HEK293T (cell line): ENCODE measurements around the gene KRTAP5-5.
"Not testable (repeated sequence)": the region's sequence is repeated elsewhere in the genome, so short reads cannot be mapped to it uniquely, and the experiment has no call there.

ENCODE experiments used
- CTCF ChIA-PET: fragments of 350-600 bp; formaldehyde crosslinking; extraction: SDS; loops from one replicate; lab custom pipeline; 2021; ENCODE audit warnings: antibody characterized with exemption, inconsistent platforms; lab: Yijun Ruan, JAX
- POLR2A ChIA-PET: fragments of 350-600 bp; formaldehyde crosslinking; extraction: SDS; loops from one replicate; lab custom pipeline; 2020; ENCODE audit warnings: antibody characterized with exemption, inconsistent platforms; lab: Yijun Ruan, JAX
- DNase-seq: peaks from one replicate; pipeline ENCODE4 v3.0.0; 2012; ENCODE audit warnings: mixed read lengths; ENCODE audit errors: extremely low spot score
- ARNT ChIP-seq: fragments of 450-650 bp; IDR thresholded peaks from 2 replicates; pipeline ENCODE4 v1.6.1; 2017; ENCODE audit warnings: mild to moderate bottlenecking
- BHLHE40 ChIP-seq: fragments of 450-650 bp; IDR thresholded peaks from 2 replicates; pipeline ENCODE4 v1.6.1; 2016; ENCODE audit warnings: mild to moderate bottlenecking, moderate library complexity, borderline replicate concordance
- CTBP1 ChIP-seq: fragments of 450-650 bp; IDR thresholded peaks from 2 replicates; pipeline ENCODE4 v1.6.1; 2016; ENCODE audit warnings: borderline replicate concordance
- ELF4 ChIP-seq: fragments of 450-650 bp; IDR thresholded peaks from 2 replicates; pipeline ENCODE4 v1.6.1; 2017; ENCODE audit warnings: antibody characterized with exemption
- FOXA1 ChIP-seq: fragments of 450-650 bp; IDR thresholded peaks from 2 replicates; pipeline ENCODE4 v1.6.1; 2016; ENCODE audit warnings: mild to moderate bottlenecking
- FOXK2 ChIP-seq: fragments of 450-650 bp; IDR thresholded peaks from 2 replicates; pipeline ENCODE4 v1.6.1; 2016; ENCODE audit warnings: mild to moderate bottlenecking
- FOXM1 ChIP-seq: fragments of 450-650 bp; IDR thresholded peaks from 2 replicates; pipeline ENCODE4 v1.6.1; 2017; ENCODE audit warnings: mild to moderate bottlenecking, borderline replicate concordance
- HDGF ChIP-seq: fragments of 450-650 bp; IDR thresholded peaks from 2 replicates; pipeline ENCODE4 v1.6.1; 2017; ENCODE audit warnings: antibody characterized with exemption, borderline replicate concordance
- L3MBTL2 ChIP-seq: fragments of 450-650 bp; conservative IDR thresholded peaks from 2 replicates; pipeline ENCODE4 v1.6.1; 2016; ENCODE audit warnings: mild to moderate bottlenecking
- LEF1 ChIP-seq: fragments of 450-650 bp; IDR thresholded peaks from 2 replicates; pipeline ENCODE4 v1.6.1; 2017; ENCODE audit warnings: mild to moderate bottlenecking, borderline replicate concordance
- NFRKB ChIP-seq: fragments of 450-650 bp; IDR thresholded peaks from 2 replicates; pipeline ENCODE4 v1.6.1; 2016; ENCODE audit warnings: mild to moderate bottlenecking, moderate library complexity
- SP1 ChIP-seq: fragments of 450-650 bp; IDR thresholded peaks from 2 replicates; pipeline ENCODE4 v1.6.1; 2017
- SUZ12 ChIP-seq: fragments of 450-650 bp; IDR thresholded peaks from 2 replicates; pipeline ENCODE4 v1.6.1; 2016; ENCODE audit warnings: mild to moderate bottlenecking
- TARDBP ChIP-seq: fragments of 450-650 bp; IDR thresholded peaks from 2 replicates; pipeline ENCODE4 v1.6.1; 2016
- ZNF384 ChIP-seq: fragments of 450-650 bp; IDR thresholded peaks from 2 replicates; pipeline ENCODE4 v1.6.1; 2016
- TF ChIP-seq, protein P1 (sequence below): fragments of 450-650 bp; IDR thresholded peaks from 2 replicates; pipeline ENCODE4 v1.6.1; 2016

The KRTAP5-5 gene

DNA sequence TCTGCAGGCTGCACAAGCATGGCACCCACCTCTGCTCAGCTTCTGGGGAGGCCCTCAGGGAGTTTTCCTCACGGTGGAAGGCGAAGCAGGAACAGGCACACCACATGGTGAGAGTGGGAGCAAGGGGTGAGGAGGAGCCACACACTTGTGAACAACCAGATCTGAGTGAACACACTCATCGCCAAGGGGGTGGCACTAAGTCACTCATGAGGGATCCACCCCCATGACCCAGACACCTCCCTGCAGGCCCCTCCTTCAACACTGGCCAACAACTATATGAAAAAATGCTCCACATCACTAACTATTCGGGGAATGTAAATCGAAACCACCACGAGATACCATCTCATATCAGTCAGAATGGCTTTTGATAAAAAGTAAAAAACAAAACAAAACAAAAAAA is 30.8 kb upstream of the KRTAP5-5 start:
- DNase-seq = no peak
- TF ChIP-seq LEF1 (no peak), CTBP1 (no peak), ELF4 (no peak), BHLHE40 (no peak), FOXM1 (no peak), FOXA1 (no peak), HDGF (no peak), FOXK2 (no peak), L3MBTL2 (no peak), ARNT (no peak)
- ChIA-PET POLR2A (no interaction called here), CTCF (interaction anchor here (1.2 kb wide), 1 partner anchor 41 kb away, joined by 5 read pairs; no protein-coding TSS in a partner anchor)

DNA sequence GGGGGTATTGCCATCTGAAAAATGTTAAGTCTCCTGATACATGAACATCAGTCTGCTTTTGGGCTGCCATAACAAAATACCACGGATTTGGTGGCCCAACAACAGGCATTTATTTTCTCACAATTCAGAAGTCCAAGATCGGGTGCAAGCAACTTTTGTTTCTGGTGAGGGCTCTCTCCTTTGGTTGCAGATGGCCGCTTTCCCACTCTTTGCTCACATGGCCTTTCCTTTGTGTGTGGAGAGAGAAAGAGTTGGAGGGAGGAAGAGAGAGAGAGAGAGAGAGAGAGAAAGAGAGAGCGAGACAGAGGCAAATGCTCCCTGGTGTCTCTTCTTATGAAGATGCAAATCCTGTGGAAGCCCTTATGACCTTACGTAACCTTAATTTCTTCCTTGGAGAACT is 28.9 kb upstream of the KRTAP5-5 start:
- ChIA-PET CTCF (no interaction called here), POLR2A (no interaction called here)
- TF ChIP-seq LEF1 (no peak), NFRKB (no peak), CTBP1 (no peak), L3MBTL2 (no peak), FOXM1 (no peak), BHLHE40 (no peak), SP1 (no peak), HDGF (no peak), TARDBP (no peak), ARNT (no peak), ELF4 (no peak), FOXA1 (no peak), FOXK2 (no peak), SUZ12 (no peak)
- TF ChIP-seq, protein P1, sequence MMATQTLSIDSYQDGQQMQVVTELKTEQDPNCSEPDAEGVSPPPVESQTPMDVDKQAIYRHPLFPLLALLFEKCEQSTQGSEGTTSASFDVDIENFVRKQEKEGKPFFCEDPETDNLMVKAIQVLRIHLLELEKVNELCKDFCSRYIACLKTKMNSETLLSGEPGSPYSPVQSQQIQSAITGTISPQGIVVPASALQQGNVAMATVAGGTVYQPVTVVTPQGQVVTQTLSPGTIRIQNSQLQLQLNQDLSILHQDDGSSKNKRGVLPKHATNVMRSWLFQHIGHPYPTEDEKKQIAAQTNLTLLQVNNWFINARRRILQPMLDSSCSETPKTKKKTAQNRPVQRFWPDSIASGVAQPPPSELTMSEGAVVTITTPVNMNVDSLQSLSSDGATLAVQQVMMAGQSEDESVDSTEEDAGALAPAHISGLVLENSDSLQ = no peak
- DNase-seq = no peak

DNA sequence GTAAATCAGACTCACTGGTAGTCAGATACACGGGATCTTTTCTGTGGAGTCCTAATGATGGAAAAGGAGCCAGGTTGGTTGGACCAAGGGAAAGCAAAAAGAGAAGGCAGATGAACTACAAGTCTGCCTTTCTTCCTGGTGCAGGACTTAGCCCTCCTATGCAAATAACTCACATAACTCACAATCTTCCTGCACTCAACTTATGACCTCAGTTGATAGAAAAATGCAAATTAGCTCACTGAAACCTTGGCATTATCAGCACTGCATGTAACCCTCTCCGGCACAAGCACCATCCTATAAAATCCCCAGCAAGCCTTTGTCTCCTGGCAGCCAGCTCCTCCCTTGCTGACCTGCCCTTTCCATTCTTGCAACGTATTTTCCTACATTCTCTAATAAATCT is 27.9 kb upstream of the KRTAP5-5 start:
- CTCF ChIA-PET, POLR2A ChIA-PET, DNase-seq: not testable (repeated sequence)

DNA sequence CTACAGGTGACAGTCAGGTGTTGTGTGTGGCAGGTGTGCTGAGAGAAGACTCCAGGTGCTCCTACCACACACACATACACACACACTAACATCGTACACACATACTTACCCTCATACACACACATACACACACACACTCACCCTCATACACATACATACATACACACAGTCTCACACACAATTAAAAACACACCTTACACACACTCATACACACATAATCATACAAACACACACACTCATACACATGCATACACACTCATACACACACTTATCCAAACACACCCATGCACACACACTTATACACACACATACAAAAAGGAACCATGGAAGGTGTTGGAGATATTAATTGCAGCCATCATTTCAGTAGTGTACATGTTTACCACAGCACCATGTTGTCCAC is 25.9 kb upstream of the KRTAP5-5 start:
- no peak for TF ChIP-seq TARDBP
- no peak for TF ChIP-seq FOXK2
- TF ChIP-seq NFRKB = no peak
- no peak for TF ChIP-seq CTBP1
- ChIA-PET CTCF (no interaction called here), POLR2A (no interaction called here)
- no peak for DNase-seq

DNA sequence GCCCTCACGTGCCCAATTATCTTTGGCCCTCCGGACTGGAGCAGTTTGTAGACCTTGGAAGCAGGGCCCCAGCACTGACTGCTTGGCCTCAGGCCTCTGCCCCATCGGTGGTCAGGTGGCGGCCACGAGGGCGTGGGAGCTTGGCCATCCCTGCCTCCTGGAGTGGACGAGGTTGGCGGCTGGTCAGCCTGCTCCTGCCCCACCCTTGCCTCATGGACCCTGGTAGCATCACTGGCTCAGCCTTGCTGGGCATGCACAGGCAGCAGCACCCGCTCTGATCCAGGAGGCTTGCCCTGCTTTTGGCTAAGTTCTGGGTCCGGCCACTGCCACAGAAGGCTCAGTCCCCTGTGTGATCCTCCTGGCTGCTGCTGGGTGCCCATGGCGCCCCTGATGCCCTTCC is 25.4 kb upstream of the KRTAP5-5 start:
- no peak for DNase-seq
- ChIA-PET CTCF (no interaction called here), POLR2A (no interaction called here)
- no peak for TF ChIP-seq ZNF384
- TF ChIP-seq ELF4 = no peak
- no peak for TF ChIP-seq NFRKB
- no peak for TF ChIP-seq TARDBP
- TF ChIP-seq SUZ12 = no peak
- no peak for TF ChIP-seq L3MBTL2
- TF ChIP-seq FOXM1 = no peak
- no peak for TF ChIP-seq SP1
- TF ChIP-seq BHLHE40 = no peak
- TF ChIP-seq LEF1 = no peak
- no peak for TF ChIP-seq ARNT
- TF ChIP-seq, protein P1 = no peak
- no peak for TF ChIP-seq CTBP1
- TF ChIP-seq FOXA1 = no peak
- no peak for TF ChIP-seq HDGF
- no peak for TF ChIP-seq FOXK2

DNA sequence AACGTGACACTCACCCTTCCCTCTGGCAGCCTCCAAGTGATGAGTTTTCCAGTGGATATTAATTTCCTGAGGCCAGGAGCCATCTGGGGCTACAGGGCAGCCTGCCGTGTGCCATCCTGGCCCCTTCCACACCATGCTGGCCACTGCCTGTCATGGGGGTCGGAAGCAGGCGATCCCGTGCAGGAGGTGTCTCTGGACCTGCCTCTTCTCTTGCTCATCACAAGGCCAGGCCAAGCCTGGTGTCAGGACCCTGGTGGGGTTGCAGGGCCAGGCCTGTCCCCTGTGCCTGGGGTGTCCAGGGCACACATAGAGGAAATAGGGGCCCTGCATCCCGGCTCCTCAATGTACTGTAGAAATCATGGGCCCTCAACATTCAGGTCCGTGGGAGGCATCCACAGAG is 24.9 kb upstream of the KRTAP5-5 start:
- no peak for TF ChIP-seq ELF4
- no peak for TF ChIP-seq NFRKB
- no peak for TF ChIP-seq TARDBP
- TF ChIP-seq BHLHE40 = no peak
- no peak for TF ChIP-seq SUZ12
- no peak for TF ChIP-seq L3MBTL2
- TF ChIP-seq FOXA1 = no peak
- TF ChIP-seq HDGF = no peak
- no peak for TF ChIP-seq LEF1
- no peak for TF ChIP-seq FOXM1
- no peak for TF ChIP-seq ZNF384
- TF ChIP-seq, protein P1 = no peak
- TF ChIP-seq ARNT = no peak
- no peak for TF ChIP-seq CTBP1
- TF ChIP-seq SP1 = no peak
- no peak for TF ChIP-seq FOXK2
- DNase-seq = no peak
- ChIA-PET CTCF (no interaction called here), POLR2A (no interaction called here)

DNA sequence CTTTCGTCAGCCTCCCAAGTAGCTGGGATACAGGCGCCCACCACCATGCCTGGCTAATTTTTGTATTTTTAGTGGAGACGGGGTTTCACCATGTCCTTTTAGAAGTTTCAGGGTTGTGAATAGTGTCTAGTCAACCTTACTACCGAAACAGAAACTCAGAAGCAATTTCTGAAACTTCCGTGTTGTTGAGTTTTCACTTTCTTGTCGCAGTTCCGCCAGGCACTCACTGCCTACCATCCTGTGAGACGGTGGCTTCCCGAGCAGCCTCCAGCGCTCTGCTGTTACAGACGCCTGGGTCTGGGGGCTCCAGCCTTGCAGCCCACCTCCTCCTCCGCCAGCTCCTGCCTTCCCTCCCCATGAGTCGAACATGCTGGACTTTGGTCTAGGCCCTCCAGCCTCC is 23.7 kb upstream of the KRTAP5-5 start:
- CTCF ChIA-PET, POLR2A ChIA-PET, DNase-seq: not testable (repeated sequence)

DNA sequence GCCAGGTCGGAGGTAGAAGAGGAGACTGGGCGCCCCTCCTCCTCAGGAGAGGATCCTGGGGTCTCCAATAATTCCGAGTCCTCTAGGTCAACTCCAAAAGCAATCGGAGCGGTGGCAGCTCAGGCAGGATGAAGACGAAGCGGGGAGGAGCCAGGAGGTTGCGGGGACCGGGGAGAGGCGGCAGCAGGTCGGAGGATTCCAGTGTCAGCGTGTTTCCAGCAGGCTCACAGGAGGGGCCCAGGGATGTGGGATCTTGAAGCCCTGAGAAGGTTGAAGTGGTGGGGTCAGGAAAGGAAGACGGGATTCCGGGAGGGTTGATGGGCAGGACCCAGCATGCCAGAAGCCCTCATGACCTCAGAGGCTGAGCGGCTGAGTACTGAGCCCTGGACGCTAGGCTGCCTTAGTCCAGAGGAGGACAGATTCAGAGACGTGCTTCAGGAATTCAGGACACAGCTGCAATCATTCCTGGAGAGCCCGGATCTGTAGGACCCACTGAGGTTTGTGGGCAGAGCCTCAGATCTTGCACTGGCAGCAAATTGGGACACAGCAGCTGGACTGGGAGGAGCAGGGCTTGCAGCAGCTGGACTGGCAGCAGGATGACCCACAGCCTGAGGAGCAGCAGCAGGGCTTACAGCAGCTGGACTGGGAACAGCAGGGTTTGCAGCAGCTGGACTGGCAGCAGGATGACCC is 22.3 kb upstream of the KRTAP5-5 start:
- DNase-seq, POLR2A ChIA-PET: not testable (repeated sequence)
- CTCF ChIA-PET = interaction anchor here (0.7 kb wide), 1 partner anchor 28 kb away, joined by 3 read pairs; no protein-coding TSS in a partner anchor

DNA sequence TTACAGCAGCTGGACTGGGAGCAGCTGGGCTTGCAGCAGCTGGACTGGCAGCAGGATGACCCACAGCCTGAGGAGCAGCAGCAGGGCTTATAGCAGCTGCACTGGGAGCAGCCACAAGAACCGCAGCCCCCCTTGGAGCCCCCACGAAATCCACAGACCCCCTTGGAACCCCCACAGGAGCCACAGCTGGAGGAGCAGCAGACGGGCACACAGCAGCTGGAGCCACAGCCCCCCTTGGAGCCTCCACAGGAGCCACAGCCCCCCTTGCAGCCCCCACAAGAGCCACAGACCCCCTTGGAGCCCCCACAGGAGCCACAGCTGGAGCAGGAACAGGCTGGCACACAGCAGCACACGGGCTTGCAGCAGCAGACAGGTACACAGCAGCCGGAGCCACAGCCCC is 21.7 kb upstream of the KRTAP5-5 start:
- CTCF ChIA-PET = interaction anchor here (0.6 to 0.7 kb wide), 2 partner anchors 15 to 27 kb away, joined by 3 read pairs; no protein-coding TSS in a partner anchor
- DNase-seq, POLR2A ChIA-PET: not testable (repeated sequence)
